ENCODE data around the gene FBLN2. TPM values are rescaled to one million over a fixed set of nuclear protein-coding genes. Genes with fewer than 3 reads are reported as not detected.

Gene FBLN2
- total RNA-seq, 1 experiment from 2014 or later: 0.11 TPM

DNA sequence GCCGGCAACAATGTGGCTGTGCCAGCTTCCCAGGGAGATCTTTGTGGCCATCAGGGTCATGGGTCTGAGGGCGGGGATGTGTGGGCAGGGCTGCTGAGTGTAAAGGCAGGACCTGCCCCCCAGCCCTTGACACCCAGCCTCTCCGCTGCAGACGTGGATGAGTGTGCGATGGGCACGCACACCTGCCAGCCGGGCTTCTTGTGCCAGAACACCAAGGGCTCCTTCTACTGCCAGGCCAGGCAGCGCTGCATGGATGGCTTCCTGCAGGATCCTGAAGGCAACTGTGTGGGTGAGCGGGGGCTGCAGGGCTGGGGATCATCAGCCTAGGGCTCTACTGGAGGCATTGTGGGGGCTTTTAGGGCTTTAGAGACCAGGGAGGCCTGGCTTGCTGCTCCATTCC, 78.8 kb downstream of the FBLN2 start:
- Histone ChIP-seq H3K9me2 (replicated peaks; ENCODE audit: low read length) (no peaks in the 10 kb centered on the region), H3K4me3 (ENCODE audit: low read length) (no peak overlapping the region), H3K36me3 (ENCODE audit: low read depth, low read length) (no peaks in the 10 kb centered on the region), H3K9ac (ENCODE audit: low read length) (no peak overlapping the region), H4K20me1 (ENCODE audit: low read length) (no peaks in the 10 kb centered on the region), H3K4me2 (ENCODE audit: low read length) (no peak overlapping the region), H3K79me2 (ENCODE audit: low read length) (no peaks in the 10 kb centered on the region), H2AFZ (ENCODE audit: low read length) (no peak overlapping the region), H3K27ac (ENCODE audit: low read length) (no peak overlapping the region), H3F3A (ENCODE audit: low read length, unreplicated experiment) (no peaks in the 10 kb centered on the region), H3K4me1 (ENCODE audit: insufficient read depth, low read length) (no peaks in the 10 kb centered on the region), H3K27me3 (ENCODE audit: low read length) (no peaks in the 10 kb centered on the region), H3K9me3 (ENCODE audit: low read length) (no peaks in the 10 kb centered on the region)
- TF ChIP-seq, protein P1, sequence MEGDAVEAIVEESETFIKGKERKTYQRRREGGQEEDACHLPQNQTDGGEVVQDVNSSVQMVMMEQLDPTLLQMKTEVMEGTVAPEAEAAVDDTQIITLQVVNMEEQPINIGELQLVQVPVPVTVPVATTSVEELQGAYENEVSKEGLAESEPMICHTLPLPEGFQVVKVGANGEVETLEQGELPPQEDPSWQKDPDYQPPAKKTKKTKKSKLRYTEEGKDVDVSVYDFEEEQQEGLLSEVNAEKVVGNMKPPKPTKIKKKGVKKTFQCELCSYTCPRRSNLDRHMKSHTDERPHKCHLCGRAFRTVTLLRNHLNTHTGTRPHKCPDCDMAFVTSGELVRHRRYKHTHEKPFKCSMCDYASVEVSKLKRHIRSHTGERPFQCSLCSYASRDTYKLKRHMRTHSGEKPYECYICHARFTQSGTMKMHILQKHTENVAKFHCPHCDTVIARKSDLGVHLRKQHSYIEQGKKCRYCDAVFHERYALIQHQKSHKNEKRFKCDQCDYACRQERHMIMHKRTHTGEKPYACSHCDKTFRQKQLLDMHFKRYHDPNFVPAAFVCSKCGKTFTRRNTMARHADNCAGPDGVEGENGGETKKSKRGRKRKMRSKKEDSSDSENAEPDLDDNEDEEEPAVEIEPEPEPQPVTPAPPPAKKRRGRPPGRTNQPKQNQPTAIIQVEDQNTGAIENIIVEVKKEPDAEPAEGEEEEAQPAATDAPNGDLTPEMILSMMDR (conservative IDR thresholded peaks at IDR 0.05; ENCODE audit: low read depth, low read length): no peak
- no peak for TF ChIP-seq EZH2phosphoT487 (IDR thresholded peaks at IDR 0.05; ENCODE audit: borderline replicate concordance, low read length)
- no peak for TF ChIP-seq EZH2 (IDR thresholded peaks at IDR 0.05; ENCODE audit: low read length, unreplicated experiment)
- DNase-seq (no peak), ATAC-seq (no peak)
- ChIA-PET CTCF (no interaction called here), POLR2A (ENCODE audit: unreplicated experiment) (no interaction called here)
- intact Hi-C loops (cut with micrococcal nuclease): no loop called here
- no TSS peak for BruUV-seq (replicated peaks)

DNA sequence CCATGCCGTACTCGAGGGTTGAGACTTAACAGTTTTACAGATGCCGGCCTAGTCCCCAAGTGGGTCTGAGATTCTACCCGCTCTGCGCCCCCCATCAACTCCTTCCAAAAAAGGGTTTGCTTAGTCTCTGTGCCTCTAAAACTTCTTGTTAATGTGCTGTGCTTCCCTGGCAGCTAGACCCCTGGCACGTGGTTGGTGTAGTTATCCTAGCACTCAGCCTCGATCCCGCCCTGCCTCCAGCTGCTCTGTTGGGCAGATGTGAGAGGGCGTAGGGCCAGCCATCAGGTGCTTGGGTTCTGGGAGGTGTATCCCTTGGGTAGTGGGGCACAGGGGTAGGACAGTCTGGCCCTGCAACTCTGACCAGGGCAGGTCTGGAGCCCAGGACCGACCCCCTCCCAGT, 79.5 kb downstream of the FBLN2 start:
- H3K9ac ChIP-seq (ENCODE audit: low read length): no peak overlapping the region
- no peak overlapping the region for H2AFZ ChIP-seq (ENCODE audit: low read length)
- H3K4me3 ChIP-seq (ENCODE audit: low read length): no peak overlapping the region
- H3K27me3 ChIP-seq (ENCODE audit: low read length): no peaks in the 10 kb centered on the region
- H3F3A ChIP-seq (ENCODE audit: low read length, unreplicated experiment): no peaks in the 10 kb centered on the region
- CTCF ChIA-PET: no interaction called here
- POLR2A ChIA-PET (ENCODE audit: unreplicated experiment): no interaction called here
- H3K27ac ChIP-seq (ENCODE audit: low read length): no peak overlapping the region
- intact Hi-C loops (cut with micrococcal nuclease): no loop called here
- no peaks in the 10 kb centered on the region for H3K9me3 ChIP-seq (ENCODE audit: low read length)
- DNase-seq (no peak), ATAC-seq (no peak)
- no peaks in the 10 kb centered on the region for H4K20me1 ChIP-seq (ENCODE audit: low read length)
- no peaks in the 10 kb centered on the region for H3K9me2 ChIP-seq (replicated peaks; ENCODE audit: low read length)
- no peaks in the 10 kb centered on the region for H3K79me2 ChIP-seq (ENCODE audit: low read length)
- no peak overlapping the region for H3K4me2 ChIP-seq (ENCODE audit: low read length)
- no TSS peak for BruUV-seq (replicated peaks)
- no peaks in the 10 kb centered on the region for H3K36me3 ChIP-seq (ENCODE audit: low read depth, low read length)
- TF ChIP-seq EZH2 (IDR thresholded peaks at IDR 0.05; ENCODE audit: low read length, unreplicated experiment): no peak
- TF ChIP-seq, protein P1 (conservative IDR thresholded peaks at IDR 0.05; ENCODE audit: low read depth, low read length): no peak
- no peak for TF ChIP-seq EZH2phosphoT487 (IDR thresholded peaks at IDR 0.05; ENCODE audit: borderline replicate concordance, low read length)
- no peaks in the 10 kb centered on the region for H3K4me1 ChIP-seq (ENCODE audit: insufficient read depth, low read length)

DNA sequence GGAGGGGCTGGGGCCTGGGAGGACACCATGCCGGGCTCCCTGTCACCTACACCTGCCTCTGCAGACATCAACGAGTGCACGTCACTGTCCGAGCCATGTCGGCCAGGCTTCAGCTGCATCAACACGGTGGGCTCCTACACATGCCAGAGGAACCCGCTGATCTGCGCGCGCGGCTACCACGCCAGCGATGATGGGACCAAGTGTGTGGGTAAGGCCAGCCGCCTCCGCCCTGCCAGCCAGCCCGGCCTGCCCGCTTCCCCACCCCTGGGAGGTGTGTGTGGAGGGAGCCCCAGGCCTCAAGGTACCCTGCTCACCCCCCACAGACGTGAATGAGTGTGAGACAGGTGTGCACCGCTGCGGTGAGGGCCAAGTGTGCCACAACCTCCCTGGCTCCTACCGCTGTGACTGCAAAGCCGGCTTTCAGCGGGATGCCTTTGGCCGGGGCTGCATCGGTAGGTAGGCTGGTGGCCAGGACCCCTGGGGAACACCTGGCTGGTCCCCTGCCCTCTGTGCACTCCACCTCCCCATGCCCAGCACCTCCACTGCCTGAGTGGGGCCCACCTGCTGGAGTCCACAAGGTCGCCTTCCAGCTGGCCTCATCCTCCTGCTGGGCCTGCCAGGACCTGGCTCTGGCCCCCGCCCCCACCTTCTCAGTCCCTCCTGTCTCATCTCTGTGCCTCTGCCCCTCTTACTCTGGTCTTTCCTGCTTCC, 80.1 kb downstream of the FBLN2 start:
- Histone ChIP-seq H3K4me2 (ENCODE audit: low read length) (no peak overlapping the region), H3K79me2 (ENCODE audit: low read length) (no peaks in the 10 kb centered on the region), H3K27ac (ENCODE audit: low read length) (no peak overlapping the region), H3K9me3 (ENCODE audit: low read length) (no peaks in the 10 kb centered on the region), H3K36me3 (ENCODE audit: low read depth, low read length) (no peaks in the 10 kb centered on the region), H3K4me1 (ENCODE audit: insufficient read depth, low read length) (no peaks in the 10 kb centered on the region), H3K27me3 (ENCODE audit: low read length) (no peaks in the 10 kb centered on the region), H3F3A (ENCODE audit: low read length, unreplicated experiment) (no peaks in the 10 kb centered on the region), H4K20me1 (ENCODE audit: low read length) (no peaks in the 10 kb centered on the region), H3K9me2 (replicated peaks; ENCODE audit: low read length) (no peaks in the 10 kb centered on the region), H2AFZ (ENCODE audit: low read length) (no peak overlapping the region), H3K9ac (ENCODE audit: low read length) (no peak overlapping the region), H3K4me3 (ENCODE audit: low read length) (no peak overlapping the region)
- intact Hi-C loops (cut with micrococcal nuclease): no loop called here
- ChIA-PET CTCF (no interaction called here), POLR2A (ENCODE audit: unreplicated experiment) (no interaction called here)
- TF ChIP-seq, protein P1 (conservative IDR thresholded peaks at IDR 0.05; ENCODE audit: low read depth, low read length): no peak
- TF ChIP-seq EZH2 (IDR thresholded peaks at IDR 0.05; ENCODE audit: low read length, unreplicated experiment): no peak
- no peak for TF ChIP-seq EZH2phosphoT487 (IDR thresholded peaks at IDR 0.05; ENCODE audit: borderline replicate concordance, low read length)
- DNase-seq: no peak
- ATAC-seq: no peak
- BruUV-seq (replicated peaks): no TSS peak

Data from PC-3 (cell line).